HepG2 (cell line): ENCODE data around the gene SLC4A11. TPM values are rescaled to one million over a fixed set of nuclear protein-coding genes. Genes with fewer than 3 reads are reported as not detected.

ENCODE experiments used
- CHD2 ChIP-seq: IDR thresholded peaks from 2 replicates; pipeline ENCODE4 v1.6.1; 2011; ENCODE audit warnings: low read depth, low read length, improper control_type of control experiment
- FOXK1 ChIP-seq: sonication (generic); formaldehyde crosslinking; IDR thresholded peaks from 2 replicates; pipeline ENCODE4 v1.4.0; 2020; ENCODE audit warnings: low read depth, missing genetic modification reagents, borderline replicate concordance
- HMGXB3 ChIP-seq: sonication (generic); formaldehyde crosslinking; IDR thresholded peaks from 2 replicates; pipeline ENCODE4 v1.4.0; 2020; ENCODE audit warnings: missing genetic modification reagents, borderline replicate concordance
- HOMEZ ChIP-seq: IDR thresholded peaks from 2 replicates; pipeline ENCODE4 v1.6.1; 2016; ENCODE audit warnings: low read depth
- MIER2 ChIP-seq: IDR thresholded peaks from 2 replicates; pipeline ENCODE4 v1.6.1; 2016; ENCODE audit warnings: missing biosample characterization, missing genetic modification reagents
- NFIC ChIP-seq: IDR thresholded peaks from 2 replicates; pipeline ENCODE4 v1.6.1; 2012; ENCODE audit warnings: mild to moderate bottlenecking, low read length, inconsistent platforms
- NFKB2 ChIP-seq: sonication (generic); formaldehyde crosslinking; IDR thresholded peaks from 2 replicates; pipeline ENCODE4 v1.4.0; 2020; ENCODE audit warnings: missing genetic modification reagents, borderline replicate concordance
- PRDM4 ChIP-seq: sonication (generic); formaldehyde crosslinking; IDR thresholded peaks from 2 replicates; pipeline ENCODE4 v1.9.0; 2021; ENCODE audit warnings: missing genetic modification reagents, borderline replicate concordance
- PRPF4 ChIP-seq: fragments of 200-400 bp; formaldehyde crosslinking; IDR thresholded peaks from 2 replicates; pipeline ENCODE4 v1.6.1; 2016; ENCODE audit warnings: low read length, low read depth; ENCODE audit not compliant: poor library complexity, severe bottlenecking
- SIX1 ChIP-seq: sonication (generic); formaldehyde crosslinking; IDR thresholded peaks from 2 replicates; pipeline ENCODE4 v1.4.0; 2020; ENCODE audit warnings: missing genetic modification reagents, borderline replicate concordance
- SNRNP70 ChIP-seq: fragments of 200-400 bp; formaldehyde crosslinking; IDR thresholded peaks from 2 replicates; pipeline ENCODE4 v1.6.1; 2017; ENCODE audit warnings: mild to moderate bottlenecking, low read depth, low read length, moderate library complexity
- SRSF4 ChIP-seq: fragments of 200-400 bp; formaldehyde crosslinking; IDR thresholded peaks from one replicate; pipeline ENCODE4 v1.6.1; 2018; ENCODE audit warnings: mild to moderate bottlenecking, low read depth, low read length, moderate library complexity; ENCODE audit not compliant: poor library complexity, severe bottlenecking
- TBL1XR1 ChIP-seq: fragments of 150-350 bp; IDR thresholded peaks from 2 replicates; pipeline ENCODE4 v1.6.1; 2014; ENCODE audit warnings: borderline replicate concordance, low read length; ENCODE audit not compliant: partially characterized antibody
- ZBTB7A ChIP-seq: sonication (generic); formaldehyde crosslinking; IDR thresholded peaks from 2 replicates; pipeline ENCODE4 v1.8.0; 2022; ENCODE audit warnings: mild to moderate bottlenecking, missing genetic modification reagents
- ZNF24 ChIP-seq: fragments of 450-650 bp; IDR thresholded peaks from 2 replicates; pipeline ENCODE4 v1.6.1; 2017; ENCODE audit warnings: antibody characterized with exemption, mild to moderate bottlenecking
- ZNF276 ChIP-seq: sonication (generic); formaldehyde crosslinking; IDR thresholded peaks from 2 replicates; pipeline ENCODE4 v1.4.0; 2020; ENCODE audit warnings: mild to moderate bottlenecking, low read depth, missing genetic modification reagents
- ZNF367 ChIP-seq: sonication (generic); formaldehyde crosslinking; IDR thresholded peaks from 2 replicates; pipeline ENCODE4 v1.4.0; 2020; ENCODE audit warnings: missing genetic modification reagents, borderline replicate concordance
- ZNF766 ChIP-seq: sonication (generic); formaldehyde crosslinking; IDR thresholded peaks from 2 replicates; pipeline ENCODE4 v1.5.0; 2020; ENCODE audit warnings: missing genetic modification reagents, borderline replicate concordance
- polyA plus RNA-seq, 8 experiments: library from polyadenylated mRNA; depleted of rRNA in 3 of 8; stranded (reverse) in 7 of 8; unstranded in 1 of 8; fragments of >200 nt; fragmentation: Illumina TruSeq in 4 of 8; extraction: Trizol in 4 of 8; gene quantifications; 2 replicates each; pipeline versions ENCODE4 v1.2.1 to v1.2.3, GENCODE V29; 2011 to 2016; ENCODE audit warnings: low read depth in 4 of 8, missing spikeins in 1 of 8, mixed read lengths in 1 of 8; ENCODE audit not compliant: insufficient read depth in 1 of 8
- total RNA-seq, 5 experiments: library from RNA; depleted of rRNA; stranded (reverse); fragments of >200 nt; fragmentation: Illumina TruSeq; extraction: Trizol; gene quantifications; 2 replicates each; pipeline ENCODE4 v1.2.3, GENCODE V29; 2016; ENCODE audit warnings: low read depth in 1 of 5

The SLC4A11 gene
- total and polyA plus RNA-seq, 2 of the 13 experiments (the other 11 are each of a cell fraction or from before 2014, with no cell fraction given), result 3.9 to 27.0 TPM

GRCh38 chr20:3248167-3248992 lies 9.4 kb upstream of the SLC4A11 start (continued):
- TF ChIP-seq NFIC (no peak), PRPF4 (no peak), SIX1 (CRISPR knock-in tag) (no peak), MIER2 (CRISPR knock-in tag) (no peak), CHD2 (no peak), HOMEZ (no peak), ZNF367 (CRISPR knock-in tag) (no peak), SRSF4 (no peak), HMGXB3 (no peak), FOXK1 (no peak), NFKB2 (CRISPR knock-in tag) (no peak), ZBTB7A (CRISPR knock-in tag) (peak; percentile 31; the same call in 1 of the 2 replicates), ZNF24 (no peak), SNRNP70 (no peak), TBL1XR1 (no peak), ZNF276 (0 out of 2 replicates have a peak, but pooled peaks have one; percentile 34), PRDM4 (CRISPR knock-in tag) (no peak), ZNF766 (0 out of 2 replicates have a peak, but pooled peaks have one; percentile 23)
